ENCODE measurements around the gene NINL.

Gene NINL

GRCh38 chr20:25460566-25461280 lies 124.6 kb downstream of the NINL start:
- no peak for DNase-seq

GRCh38 chr20:25459916-25460535 lies 125.3 kb downstream of the NINL start:
- no peak for DNase-seq

GRCh38 chr20:25459111-25459830 lies 126.1 kb downstream of the NINL start:
- DNase-seq, result no peak

- DNase-seq, result no peak
These were observed 127.2 kb downstream of the NINL start for GRCh38 chr20:25457886-25458680.

GRCh38 chr20:25454153-25454900 lies 131.0 kb downstream of the NINL start:
- no peak for DNase-seq

GRCh38 chr20:25453035-25453810 lies 132.1 kb downstream of the NINL start:
- DNase-seq, result no peak

- DNase-seq, result no peak
These were observed 133.0 kb downstream of the NINL start for GRCh38 chr20:25452333-25452732.

GRCh38 chr20:25447671-25448070 lies 137.7 kb downstream of the NINL start:
- DNase-seq, result no peak

GRCh38 chr20:25444556-25444955 lies 140.8 kb downstream of the NINL start:
- DNase-seq, result no peak

- DNase-seq, result no peak
These were observed 146.0 kb downstream of the NINL start for GRCh38 chr20:25439328-25439727.

- no peak for DNase-seq
These were observed 148.2 kb downstream of the NINL start for GRCh38 chr20:25437153-25437581.

GRCh38 chr20:25424536-25424935 lies 160.8 kb downstream of the NINL start:
- no peak for DNase-seq

GRCh38 chr20:25422032-25422431 lies 163.3 kb downstream of the NINL start:
- no peak for DNase-seq

- DNase-seq, result no peak
These were observed 164.2 kb downstream of the NINL start for GRCh38 chr20:25421102-25421501.

- DNase-seq, result no peak
These were observed 166.6 kb downstream of the NINL start for GRCh38 chr20:25418776-25419175.

- DNase-seq, result no peak
These were observed 176.4 kb downstream of the NINL start for GRCh38 chr20:25408890-25409289.

- no peak for DNase-seq
These were observed 177.2 kb downstream of the NINL start for GRCh38 chr20:25408170-25408547.

- peak; percentile 64 for DNase-seq
These were observed 177.8 kb downstream of the NINL start, which contains the start of gene GINS1 for GRCh38 chr20:25407311-25408169. TSS of gene GINS1 (plus strand) at chr20:25407673. CDS start at chr20:25407821, 148 bp downstream.

All from activated effector memory CD4-positive, alpha-beta T cell treated with Interleukin-2 at 50 U/mL for 16 hours (primary cell).